Measurements from ENCODE around the gene NSMCE1. TPM values are rescaled to one million over a fixed set of nuclear protein-coding genes. Genes with fewer than 3 reads are reported as not detected.

Gene NSMCE1
- total and polyA plus RNA-seq, 2 of the 8 experiments (the other 6 are each of a cell fraction or from before 2014, with no cell fraction given), result 8.1 to 16.6 TPM

DNA sequence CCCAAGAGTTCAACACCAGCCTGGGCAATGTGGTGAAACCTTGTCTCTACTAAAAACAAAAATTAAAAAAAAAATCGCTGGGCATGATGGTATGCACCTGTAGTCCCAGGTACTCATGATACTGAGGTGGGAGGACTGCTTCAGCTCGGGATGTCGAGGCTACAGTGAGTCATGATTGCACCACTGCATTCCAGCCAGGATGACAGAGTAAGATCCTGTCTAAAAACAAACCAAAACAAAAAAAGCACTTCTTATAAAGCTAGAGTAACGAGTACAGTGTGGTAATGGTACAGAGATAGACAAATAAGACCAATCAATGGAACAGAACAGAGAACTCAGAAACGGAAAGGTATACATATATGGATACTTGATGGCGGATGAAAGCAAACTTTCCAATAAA, 4.4 kb downstream of the NSMCE1 start:
- ChIA-PET CTCF (ENCODE audit: partially characterized antibody) (interaction anchor here (0.8 to 0.9 kb wide), 2 partner anchors 29 to 1988 kb away, joined by 3 read pairs; no protein-coding TSS in a partner anchor), POLR2A (ENCODE audit: partially characterized antibody) (no interaction called here)
- Histone ChIP-seq H3K4me3 (ENCODE audit: extremely low read depth in 1 of 4, insufficient read depth in 2 of 4, low read depth in 3 of 4, low read length in 4 of 4) (no peak overlapping the region), H3K36me3 (ENCODE audit: control insufficient read depth in 2 of 4, insufficient read depth in 4 of 4, low read length in 3 of 4) (no peaks in the 10 kb centered on the region; a peak in 1 of 8 replicates), H2BK120ac (replicated peaks; ENCODE audit: low read depth, low read length) (no peak overlapping the region), H4K8ac (ENCODE audit: extremely low read depth, insufficient read depth, low read length) (no peak overlapping the region), H4K5ac (ENCODE audit: insufficient read length, low read depth, low read length) (no peak overlapping the region), H3K79me1 (ENCODE audit: low read depth, low read length) (peaks cover under 1% of the 10 kb centered on the region; the same call in 1 of the 2 replicates), H3K23me2 (ENCODE audit: low read depth, low read length) (peaks cover 6% of the 10 kb centered on the region; the same call in 1 of the 2 replicates), H2BK20ac (ENCODE audit: low read length) (no peak overlapping the region), H3K27me3 (replicated peaks in 1 of 4; ENCODE audit: control insufficient read depth in 3 of 4, extremely low read depth in 1 of 4, insufficient read depth in 3 of 4, low read length in 3 of 4) (no peaks in the 10 kb centered on the region), H4K20me1 (replicated peaks in 1 of 2; ENCODE audit: control insufficient read depth in 1 of 2, insufficient read depth in 2 of 2, low read length in 2 of 2) (no peaks in the 10 kb centered on the region), H3K4ac (replicated peaks; ENCODE audit: insufficient read length, low read depth, low read length) (no peak overlapping the region), H3K27ac (ENCODE audit: low read depth, low read length) (no peak overlapping the region), H2BK5ac (ENCODE audit: low read depth, low read length) (no peak overlapping the region), H4K91ac (replicated peaks; ENCODE audit: insufficient read length, low read length) (no peak overlapping the region), H2AFZ (ENCODE audit: low read length) (no peak overlapping the region), H3K4me2 (ENCODE audit: insufficient read depth in 1 of 2, low read depth in 2 of 2, low read length in 2 of 2) (no peak overlapping the region), H3K23ac (ENCODE audit: insufficient read length) (no peak overlapping the region), H2AK5ac (ENCODE audit: low read depth, low read length) (no peak overlapping the region), H3K4me1 (replicated peaks in 1 of 4; ENCODE audit: control insufficient read depth in 3 of 4, insufficient read depth in 4 of 4, low read length in 3 of 4) (peaks cover 0 to 9% (median 4%) of the 10 kb centered on the region in 4 experiments; a peak in 4 of 7 replicates), H3K9ac (replicated peaks in 1 of 4; ENCODE audit: extremely low read depth in 1 of 4, low read depth in 3 of 4, low read length in 3 of 4) (no peak overlapping the region), H3K14ac (ENCODE audit: insufficient read length) (no peak overlapping the region), H3K79me2 (ENCODE audit: control insufficient read depth in 1 of 2, insufficient read depth in 2 of 2, low read length in 2 of 2) (no peaks in the 10 kb centered on the region), H3K9me3 (ENCODE audit: insufficient read depth in 2 of 2, low read depth in 1 of 2, low read length in 1 of 2) (no peaks in the 10 kb centered on the region), H3K18ac (ENCODE audit: extremely low read depth, low read length) (no peak overlapping the region), H2BK12ac (ENCODE audit: low read depth, low read length) (no peak overlapping the region), H3K56ac (replicated peaks; ENCODE audit: insufficient read length, low read depth, low read length) (no peak overlapping the region), H2BK15ac (ENCODE audit: low read length) (no peak overlapping the region)
- DNase-seq (ENCODE audit: low read depth in 1 of 2, low spot score in 2 of 2) (no peak), FAIRE-seq (no peak)
- TF ChIP-seq, protein P1, sequence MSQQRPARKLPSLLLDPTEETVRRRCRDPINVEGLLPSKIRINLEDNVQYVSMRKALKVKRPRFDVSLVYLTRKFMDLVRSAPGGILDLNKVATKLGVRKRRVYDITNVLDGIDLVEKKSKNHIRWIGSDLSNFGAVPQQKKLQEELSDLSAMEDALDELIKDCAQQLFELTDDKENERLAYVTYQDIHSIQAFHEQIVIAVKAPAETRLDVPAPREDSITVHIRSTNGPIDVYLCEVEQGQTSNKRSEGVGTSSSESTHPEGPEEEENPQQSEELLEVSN (IDR thresholded peaks at IDR 0.05), result no peak
- no peak for TF ChIP-seq EZH2 (IDR thresholded peaks at IDR 0.05; ENCODE audit: low read depth, low read length, severe bottlenecking)
- TF ChIP-seq CEBPB (IDR thresholded peaks at IDR 0.05; ENCODE audit: low read depth, low read length), result no peak
- no peak for TF ChIP-seq TBP (IDR thresholded peaks at IDR 0.05; ENCODE audit: low read depth, low read length)
- TF ChIP-seq POLR2AphosphoS5 (IDR thresholded peaks at IDR 0.05; ENCODE audit: low read depth, low read length), result no peak
- no peak for TF ChIP-seq BRCA1 (IDR thresholded peaks at IDR 0.05; ENCODE audit: low read depth, low read length)
- no peak for TF ChIP-seq POLR2A (IDR thresholded peaks at IDR 0.05; ENCODE audit: control extremely low read depth in 1 of 2, low read depth in 2 of 2, low read length in 2 of 2)
- TF ChIP-seq BACH1 (IDR thresholded peaks at IDR 0.05; ENCODE audit: low read length), result no peak
- no peak for TF ChIP-seq TAF7 (optimal IDR thresholded peaks at IDR 0.05; ENCODE audit: borderline replicate concordance, low read depth, low read length)
- no peak for TF ChIP-seq JUND (IDR thresholded peaks at IDR 0.05; ENCODE audit: low read length)
- no peak for TF ChIP-seq KDM5A (IDR thresholded peaks at IDR 0.05; ENCODE audit: low read length)
- no peak for TF ChIP-seq NANOG (IDR thresholded peaks at IDR 0.05; ENCODE audit: insufficient read depth, low read depth, low read length, poor library complexity, severe bottlenecking)
- no peak for TF ChIP-seq TEAD4 (IDR thresholded peaks at IDR 0.05; ENCODE audit: low read depth, low read length)
- TF ChIP-seq SP4 (IDR thresholded peaks at IDR 0.05; ENCODE audit: low read length), result no peak
- TF ChIP-seq RBBP5 (IDR thresholded peaks at IDR 0.05; ENCODE audit: borderline replicate concordance, low read depth, low read length), result no peak
- 81% methylated on average over 6 of the region's 6 CpGs; no CpG with 5 or more reads in 1 of the 2 experiments for WGBS, 2 experiments (ENCODE audit: extremely low coverage in 1 of 2, insufficient coverage in 1 of 2, insufficient read length in 1 of 2, insufficient replicate concordance in 2 of 2, low coverage in 1 of 2, low lambda C conversion rate in 2 of 2, missing lambda C conversion rate in 1 of 2)

All from H1 (cell line).